PC-9 (cell line): Measurements from ENCODE around the gene PRKCH.

Source experiments
- EZH2 ChIP-seq: fragments of 200-600 bp; sonication (generic); IDR thresholded peaks from 2 replicates; pipeline ENCODE4 v1.8.0; 2017; ENCODE audit warnings: antibody characterized with exemption, low read depth
- TF ChIP-seq, protein P1 (sequence below): fragments of 200-600 bp; sonication (generic); conservative IDR thresholded peaks from 2 replicates; pipeline ENCODE4 v1.6.1; 2017; ENCODE audit warnings: mixed run types, antibody characterized with exemption, mild to moderate bottlenecking, moderate library complexity

DNA sequence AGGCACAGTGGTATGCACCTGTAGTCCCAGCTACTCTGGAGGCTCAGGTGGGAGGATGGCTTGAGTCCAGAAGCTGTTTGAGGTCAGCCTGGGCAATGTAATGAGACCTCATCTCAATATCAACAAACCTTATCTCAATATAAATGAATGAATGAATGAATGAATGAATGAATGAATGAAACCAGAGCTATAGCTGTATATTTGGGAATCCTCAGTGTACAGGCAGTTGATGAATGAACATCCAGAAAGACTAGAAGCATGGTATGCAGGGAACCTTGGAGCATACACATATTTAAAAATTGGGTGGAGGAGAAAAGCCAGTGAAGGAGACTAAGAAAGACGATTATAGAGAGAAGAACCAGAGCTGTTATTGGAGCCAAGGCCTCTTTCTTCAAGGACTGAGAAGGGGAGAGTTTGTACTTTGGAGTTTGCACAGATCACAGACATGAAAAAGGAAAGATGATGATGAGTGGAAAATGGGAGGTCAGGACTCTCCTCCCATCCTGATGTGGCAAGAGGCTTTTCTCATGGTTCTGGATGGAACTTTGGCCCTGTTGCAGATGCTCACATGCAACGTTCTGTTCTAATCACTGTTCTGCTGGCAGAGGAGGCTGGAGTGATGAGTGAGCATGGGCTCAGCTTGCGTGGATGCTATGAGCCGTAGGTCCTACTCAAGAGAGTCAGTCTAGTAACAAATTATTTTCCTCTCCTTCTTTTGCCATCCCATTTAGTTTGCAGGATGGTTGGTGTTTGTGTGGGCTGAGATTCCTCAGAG is 114.4 kb downstream of the PRKCH start:
- TF ChIP-seq, protein P1, sequence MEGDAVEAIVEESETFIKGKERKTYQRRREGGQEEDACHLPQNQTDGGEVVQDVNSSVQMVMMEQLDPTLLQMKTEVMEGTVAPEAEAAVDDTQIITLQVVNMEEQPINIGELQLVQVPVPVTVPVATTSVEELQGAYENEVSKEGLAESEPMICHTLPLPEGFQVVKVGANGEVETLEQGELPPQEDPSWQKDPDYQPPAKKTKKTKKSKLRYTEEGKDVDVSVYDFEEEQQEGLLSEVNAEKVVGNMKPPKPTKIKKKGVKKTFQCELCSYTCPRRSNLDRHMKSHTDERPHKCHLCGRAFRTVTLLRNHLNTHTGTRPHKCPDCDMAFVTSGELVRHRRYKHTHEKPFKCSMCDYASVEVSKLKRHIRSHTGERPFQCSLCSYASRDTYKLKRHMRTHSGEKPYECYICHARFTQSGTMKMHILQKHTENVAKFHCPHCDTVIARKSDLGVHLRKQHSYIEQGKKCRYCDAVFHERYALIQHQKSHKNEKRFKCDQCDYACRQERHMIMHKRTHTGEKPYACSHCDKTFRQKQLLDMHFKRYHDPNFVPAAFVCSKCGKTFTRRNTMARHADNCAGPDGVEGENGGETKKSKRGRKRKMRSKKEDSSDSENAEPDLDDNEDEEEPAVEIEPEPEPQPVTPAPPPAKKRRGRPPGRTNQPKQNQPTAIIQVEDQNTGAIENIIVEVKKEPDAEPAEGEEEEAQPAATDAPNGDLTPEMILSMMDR, result no peak
- no peak for TF ChIP-seq EZH2
